Stimulated activated CD8-positive, alpha-beta memory T cell treated with anti-CD3 and anti-CD28 coated beads, Interleukin-15, amount 100 ng/mL, for 1 hour (primary cell): Measurements from ENCODE around the gene CDH18.

Source experiments
- DNase-seq: peaks from one replicate; pipeline ENCODE4 v3.0.0-alpha.2; 2020; ENCODE audit warnings: low read depth

Gene CDH18

GRCh38 chr5:19987612-19988361 lies at the start of gene CDH18:
Gene CDH18 (minus strand): TSS chr5:19988200. CDS start chr5:19838986, 149,214 bp downstream.
- no peak for DNase-seq

- no peak for DNase-seq
Observed at GRCh38 chr5:20034717-20035116, 46.7 kb upstream of the CDH18 start.

- no peak for DNase-seq
Observed at GRCh38 chr5:20033881-20034280, 45.9 kb upstream of the CDH18 start.

GRCh38 chr5:20032896-20033295 lies 44.9 kb upstream of the CDH18 start:
- no peak for DNase-seq

- no peak for DNase-seq
Observed at GRCh38 chr5:20030125-20030524, 42.1 kb upstream of the CDH18 start.

- DNase-seq: no peak
Observed at GRCh38 chr5:20029266-20029665, 41.3 kb upstream of the CDH18 start.

GRCh38 chr5:20028506-20028905 lies 40.5 kb upstream of the CDH18 start:
- DNase-seq: no peak

GRCh38 chr5:20023686-20024180 lies 35.7 kb upstream of the CDH18 start:
- no peak for DNase-seq

- no peak for DNase-seq
Observed at GRCh38 chr5:20020247-20020646, 32.2 kb upstream of the CDH18 start.

- DNase-seq: no peak
Observed at GRCh38 chr5:20017021-20017420, 29.0 kb upstream of the CDH18 start.

- DNase-seq: no peak
Observed at GRCh38 chr5:20000416-20000815, 12.4 kb upstream of the CDH18 start.

GRCh38 chr5:19988457-19988856 lies 457 bp upstream of the CDH18 start:
- no peak for DNase-seq

GRCh38 chr5:19986806-19987205 lies 1.2 kb downstream of the CDH18 start:
- no peak for DNase-seq

GRCh38 chr5:19986031-19986619 lies 1.9 kb downstream of the CDH18 start:
- no peak for DNase-seq

GRCh38 chr5:19978476-19978875 lies 9.5 kb downstream of the CDH18 start:
- DNase-seq: no peak

- DNase-seq: no peak
Observed at GRCh38 chr5:19977099-19977498, 10.9 kb downstream of the CDH18 start.

- DNase-seq: no peak
Observed at GRCh38 chr5:19975795-19976194, 12.2 kb downstream of the CDH18 start.

- no peak for DNase-seq
Observed at GRCh38 chr5:19960451-19960850, 27.5 kb downstream of the CDH18 start.

- DNase-seq: no peak
Observed at GRCh38 chr5:19959830-19960384, 28.1 kb downstream of the CDH18 start.

- no peak for DNase-seq
Observed at GRCh38 chr5:19950897-19951296, 37.1 kb downstream of the CDH18 start.

GRCh38 chr5:19940192-19940591 lies 47.8 kb downstream of the CDH18 start:
- no peak for DNase-seq

- DNase-seq: no peak
Observed at GRCh38 chr5:19930451-19930850, 57.5 kb downstream of the CDH18 start.
